Motor neuron (in vitro differentiated cells): ENCODE measurements around the gene SPATA21. TPM values are rescaled to one million over a fixed set of nuclear protein-coding genes. Genes with fewer than 3 reads are reported as not detected.

Experiments used
- ATAC-seq, 8 experiments: fragments of 200-7000 bp; cut with Tn5 transposase; replicated peaks in 6 of 8; 2 replicates each; pipeline ENCODE4 v1.8.0; 2021; ENCODE audit warnings: mild to moderate bottlenecking in 8 of 8, moderate library complexity in 8 of 8
- H3K27ac ChIP-seq, 2 donors: fragments of 250-450 bp; sonication (Bioruptor Pico); 2 replicates each; pipeline ENCODE4 v1.9.0; 2021; ENCODE audit warnings: antibody characterized with exemption in 2 of 2, mild to moderate bottlenecking in 2 of 2, moderate library complexity in 1 of 2
- H3K4me1 ChIP-seq, 2 donors: fragments of 250-450 bp; sonication (Bioruptor Pico); replicated peaks in 1 of 2; 2 replicates each; pipeline ENCODE4 v1.6.1; 2021; ENCODE audit warnings: antibody characterized with exemption in 2 of 2, mild to moderate bottlenecking in 2 of 2, moderate library complexity in 1 of 2
- H3K4me3 ChIP-seq, 5 donors: fragments of 250-450 bp; sonication (Bioruptor Pico); 2 replicates each; pipeline ENCODE4 v1.9.0; 2021; ENCODE audit warnings: antibody characterized with exemption in 5 of 5, mild to moderate bottlenecking in 5 of 5, moderate library complexity in 4 of 5
- WGBS, 10 experiments: fragments of 450-650 bp; shearing (Covaris generic); methylation state at CpG; one replicate each; pipeline ENCODE4 v1.0.0; 2022; 5-methylcytosine and 5-hydroxymethylcytosine counted together
- in situ Hi-C, 9 experiments: fragments of 400-800 bp; cut with MboI; loops; one replicate each; pipeline ENCODE4 v1.15.0; 2021; ENCODE audit warnings: low sequenced_read_pairs in 9 of 9, low pct_unique_long_range_greater_than_20kb in 2 of 9; ENCODE audit not compliant: unreplicated experiment in 9 of 9
- total RNA-seq, 8 experiments: library from RNA; unstranded; fragments of 300-600 nt; gene quantifications; 2 replicates each; pipeline versions ENCODE4 v1.2.3 to v1.2.4, GENCODE V29; 2022

The SPATA21 gene
- total RNA-seq, 8 experiments from 2014 or later: 0.07 to 0.47 (median 0.11) TPM; not detected in 3

GRCh38 chr1:16398371-16398953, 38.8 kb downstream of the SPATA21 start:
- peak in 1 of 8 experiments; percentile 31 for ATAC-seq
- Histone ChIP-seq H3K4me1 (no peaks in the 10 kb centered on the region), H3K27ac (no peak overlapping the region), H3K4me3 (no peak overlapping the region)
- in situ Hi-C loops: no loop called here
- WGBS, 10 experiments: 71 to 95% (median 87%) methylated on average over 2 to 4 of the region's 5 CpGs; no CpG with 5 or more reads in 6 of the 10 experiments

GRCh38 chr1:16397120-16397519, 40.1 kb downstream of the SPATA21 start:
- Histone ChIP-seq H3K4me1 (peaks cover 0 to 3% of the 10 kb centered on the region in 2 donors), H3K4me3 (no peak overlapping the region), H3K27ac (no peak overlapping the region)
- ATAC-seq: no peak
- in situ Hi-C loops: no loop called here
- WGBS, 10 experiments: 50 to 93% (median 63%) methylated on average over 2 to 4 of the region's 5 CpGs; no CpG with 5 or more reads in 6 of the 10 experiments

GRCh38 chr1:16396591-16396990, 40.6 kb downstream of the SPATA21 start:
- Histone ChIP-seq H3K4me1 (peaks cover 0 to 5% of the 10 kb centered on the region in 2 donors), H3K27ac (no peak overlapping the region), H3K4me3 (no peak overlapping the region)
- peak in 2 of 8 experiments; percentile 72 to 77 for ATAC-seq
- in situ Hi-C loops: no loop called here
- 0 to 100% (median 72%) methylated on average over 1 to 6 of the region's 7 CpGs; no CpG with 5 or more reads in 3 of the 10 experiments for WGBS, 10 experiments

GRCh38 chr1:16394977-16395376, 42.2 kb downstream of the SPATA21 start:
- in situ Hi-C loops: no loop called here
- Histone ChIP-seq H3K4me3 (no peak overlapping the region), H3K4me1 (peaks cover 0 to 8% of the 10 kb centered on the region in 2 donors), H3K27ac (no peak overlapping the region)
- 57 to 100% (median 94%) methylated on average over 1 to 10 of the region's 13 CpGs; no CpG with 5 or more reads in 4 of the 10 experiments for WGBS, 10 experiments
- ATAC-seq: no peak

- Histone ChIP-seq H3K4me1 (peaks cover 0 to 8% of the 10 kb centered on the region in 2 donors), H3K27ac (no peak overlapping the region), H3K4me3 (no peak overlapping the region)
- in situ Hi-C loops: no loop called here
- WGBS, 10 experiments: 87 to 100% (median 94%) methylated on average over 2 to 9 of the region's 10 CpGs
- peak in 1 of 8 experiments; percentile 9 for ATAC-seq
Measured at GRCh38 chr1:16393570-16394521, 43.4 kb downstream of the SPATA21 start.

- Histone ChIP-seq H3K4me3 (no peak overlapping the region), H3K4me1 (peaks cover 0 to 8% of the 10 kb centered on the region in 2 donors), H3K27ac (no peak overlapping the region)
- peak in 4 of 8 experiments; percentile 8 to 59 (median 26) for ATAC-seq
- in situ Hi-C loops: no loop called here
- 45 to 100% (median 81%) methylated on average over 1 to 19 of the region's 21 CpGs; no CpG with 5 or more reads in 2 of the 10 experiments for WGBS, 10 experiments
Measured at GRCh38 chr1:16392740-16393569, 44.3 kb downstream of the SPATA21 start.

GRCh38 chr1:16391411-16391810, 45.8 kb downstream of the SPATA21 start:
- Histone ChIP-seq H3K4me3 (no peak overlapping the region), H3K4me1 (peaks cover 0 to 8% of the 10 kb centered on the region in 2 donors), H3K27ac (no peak overlapping the region)
- no peak for ATAC-seq
- WGBS, 10 experiments: 29 to 100% (median 93%) methylated on average over 1 to 3 of the region's 3 CpGs; no CpG with 5 or more reads in 3 of the 10 experiments
- in situ Hi-C loops: no loop called here

- Histone ChIP-seq H3K27ac (no peak overlapping the region), H3K4me1 (peaks cover 0 to 5% of the 10 kb centered on the region in 2 donors), H3K4me3 (no peak overlapping the region)
- in situ Hi-C loops: no loop called here
- peak in 2 of 8 experiments; percentile 14 to 30 for ATAC-seq
- WGBS, 10 experiments: 51 to 100% (median 96%) methylated on average over 2 to 13 of the region's 14 CpGs
Measured at GRCh38 chr1:16387201-16388188, 49.7 kb downstream of the SPATA21 start.

- ATAC-seq: peak in 4 of 8 experiments; percentile 34 to 78 (median 52)
- H3K27ac ChIP-seq: no peak overlapping the region
- peaks cover 0 to 2% of the 10 kb centered on the region in 2 donors for H3K4me1 ChIP-seq
- 20 to 100% (median 97%) methylated on average over 1 to 5 of the region's 5 CpGs; no CpG with 5 or more reads in 4 of the 10 experiments for WGBS, 10 experiments
- H3K4me3 ChIP-seq: no peak overlapping the region
- in situ Hi-C loops: no loop called here
Measured at GRCh38 chr1:16386454-16387113, 50.6 kb downstream of the SPATA21 start.

- Histone ChIP-seq H3K4me1 (no peaks in the 10 kb centered on the region), H3K27ac (no peak overlapping the region), H3K4me3 (no peak overlapping the region)
- in situ Hi-C loops: no loop called here
- no peak for ATAC-seq
- 51 to 100% (median 90%) methylated on average over 1 to 7 of the region's 9 CpGs for WGBS, 10 experiments
Measured at GRCh38 chr1:16385659-16386453, 51.4 kb downstream of the SPATA21 start.

- in situ Hi-C loops: no loop called here
- Histone ChIP-seq H3K4me1 (no peaks in the 10 kb centered on the region), H3K4me3 (no peak overlapping the region), H3K27ac (no peak overlapping the region)
- 86 to 100% (median 96%) methylated on average over 1 to 5 of the region's 5 CpGs; no CpG with 5 or more reads in 2 of the 10 experiments for WGBS, 10 experiments
- no peak for ATAC-seq
Measured at GRCh38 chr1:16383888-16384287, 53.3 kb downstream of the SPATA21 start.
